ENCODE measurements around the gene COL11A1.
"Not testable (repeated sequence)": the region's sequence is repeated elsewhere in the genome, so short reads cannot be mapped to it uniquely, and the experiment has no call there.

Gene COL11A1

GRCh38 chr1:102933362-102933761 is 175.0 kb downstream of the COL11A1 start:
- in situ Hi-C loops (cut with HindIII; ENCODE audit: low sequenced_read_pairs), result not testable (repeated sequence)

- in situ Hi-C loops (cut with HindIII; ENCODE audit: low sequenced_read_pairs), result no loop called here
Observed at GRCh38 chr1:102919659-102920058, 188.7 kb downstream of the COL11A1 start.

GRCh38 chr1:102901996-102902395 is 206.3 kb downstream of the COL11A1 start:
- in situ Hi-C loops (cut with HindIII; ENCODE audit: low sequenced_read_pairs), result no loop called here

GRCh38 chr1:102899935-102900334 is 208.4 kb downstream of the COL11A1 start:
- in situ Hi-C loops (cut with HindIII; ENCODE audit: low sequenced_read_pairs), result no loop called here

GRCh38 chr1:102897557-102897956 is 210.8 kb downstream of the COL11A1 start:
- in situ Hi-C loops (cut with HindIII; ENCODE audit: low sequenced_read_pairs), result no loop called here

GRCh38 chr1:102896771-102897170 is 211.6 kb downstream of the COL11A1 start:
- in situ Hi-C loops (cut with HindIII; ENCODE audit: low sequenced_read_pairs), result no loop called here

GRCh38 chr1:102896286-102896685 is 212.0 kb downstream of the COL11A1 start:
- in situ Hi-C loops (cut with HindIII; ENCODE audit: low sequenced_read_pairs), result no loop called here

- in situ Hi-C loops (cut with HindIII; ENCODE audit: low sequenced_read_pairs), result no loop called here
Observed at GRCh38 chr1:102891868-102892625, 216.3 kb downstream of the COL11A1 start.

GRCh38 chr1:102886638-102887037 is 221.7 kb downstream of the COL11A1 start:
- in situ Hi-C loops (cut with HindIII; ENCODE audit: low sequenced_read_pairs), result no loop called here

GRCh38 chr1:102884238-102884637 is 224.1 kb downstream of the COL11A1 start:
- in situ Hi-C loops (cut with HindIII; ENCODE audit: low sequenced_read_pairs), result no loop called here

- in situ Hi-C loops (cut with HindIII; ENCODE audit: low sequenced_read_pairs), result no loop called here
Observed at GRCh38 chr1:102879439-102879993, 228.8 kb downstream of the COL11A1 start.

GRCh38 chr1:102875756-102876155 is 232.6 kb downstream of the COL11A1 start:
- in situ Hi-C loops (cut with HindIII; ENCODE audit: low sequenced_read_pairs), result no loop called here

- in situ Hi-C loops (cut with HindIII; ENCODE audit: low sequenced_read_pairs), result no loop called here
Observed at GRCh38 chr1:102872526-102872925, 235.8 kb downstream of the COL11A1 start.

GRCh38 chr1:102872097-102872496 is 236.2 kb downstream of the COL11A1 start:
- in situ Hi-C loops (cut with HindIII; ENCODE audit: low sequenced_read_pairs), result no loop called here

GRCh38 chr1:102863704-102864103 is 244.6 kb downstream of the COL11A1 start:
- in situ Hi-C loops (cut with HindIII; ENCODE audit: low sequenced_read_pairs), result no loop called here

- in situ Hi-C loops (cut with HindIII; ENCODE audit: low sequenced_read_pairs), result no loop called here
Observed at GRCh38 chr1:102861247-102861646, 247.1 kb downstream of the COL11A1 start.

- in situ Hi-C loops (cut with HindIII; ENCODE audit: low sequenced_read_pairs), result no loop called here
Observed at GRCh38 chr1:102858695-102859094, 249.6 kb downstream of the COL11A1 start.

- in situ Hi-C loops (cut with HindIII; ENCODE audit: low sequenced_read_pairs), result no loop called here
Observed at GRCh38 chr1:102857251-102857650, 251.1 kb downstream of the COL11A1 start.

- in situ Hi-C loops (cut with HindIII; ENCODE audit: low sequenced_read_pairs), result no loop called here
Observed at GRCh38 chr1:102853701-102854187, 254.6 kb downstream of the COL11A1 start.

GRCh38 chr1:102853136-102853535 is 255.2 kb downstream of the COL11A1 start:
- in situ Hi-C loops (cut with HindIII; ENCODE audit: low sequenced_read_pairs), result no loop called here

GRCh38 chr1:102852613-102853012 is 255.7 kb downstream of the COL11A1 start:
- in situ Hi-C loops (cut with HindIII; ENCODE audit: low sequenced_read_pairs), result no loop called here

- in situ Hi-C loops (cut with HindIII; ENCODE audit: low sequenced_read_pairs), result no loop called here
Observed at GRCh38 chr1:102851616-102852015, 256.7 kb downstream of the COL11A1 start.
